Vagina (tissue), 2 donors: ENCODE data around the gene PIK3R3. TPM values are rescaled to one million over a fixed set of nuclear protein-coding genes. Genes with fewer than 3 reads are reported as not detected.

Source experiments
- DNase-seq, 2 donors: peaks; one replicate each; pipeline ENCODE4 v3.0.0-alpha.2; 2017; ENCODE audit errors: extremely low spot score in 2 of 2
- H3K27ac ChIP-seq: fragments of 200-600 bp; sonication (generic); one replicate; pipeline ENCODE4 v1.5.1; 2019
- H3K27me3 ChIP-seq: fragments of 200-600 bp; sonication (generic); one replicate; pipeline ENCODE4 v1.5.1; 2019
- H3K36me3 ChIP-seq, 2 donors: fragments of 200-600 bp; sonication (generic); one replicate each; pipeline ENCODE4 v1.5.1; 2017 to 2019
- H3K4me1 ChIP-seq: fragments of 200-600 bp; sonication (generic); one replicate; pipeline ENCODE4 v1.5.1; 2019
- H3K4me3 ChIP-seq, 2 donors: fragments of 200-600 bp; sonication (generic); 1 replicate in 1 of 2; 2 replicates in 1 of 2; pipeline ENCODE4 v1.5.1; 2016 to 2019
- H3K9me3 ChIP-seq: fragments of 200-600 bp; sonication (generic); one replicate; pipeline ENCODE4 v1.5.1; 2019
- POLR2A ChIP-seq, 2 donors: fragments of 450-650 bp; IDR thresholded peaks; one replicate each; pipeline ENCODE4 v1.6.1; 2017; ENCODE audit warnings: antibody characterized with exemption in 2 of 2, mild to moderate bottlenecking in 2 of 2, moderate library complexity in 2 of 2
- POLR2AphosphoS5 ChIP-seq, 2 donors: sonication (generic); formaldehyde crosslinking; IDR thresholded peaks; one replicate each; pipeline ENCODE4 v1.9.0; 2017; ENCODE audit warnings: antibody characterized with exemption in 2 of 2, mild to moderate bottlenecking in 2 of 2, low read depth in 1 of 2; ENCODE audit not compliant: insufficient read depth in 1 of 2
- intact Hi-C: fragments of 100-400 bp; cut with DNase I; formaldehyde crosslinking; loops from one replicate; pipeline ENCODE4 v1.15.1; 2023
- total RNA-seq: library from RNA; depleted of rRNA; stranded (reverse); fragments of >200 nt; gene quantifications from one replicate; pipeline ENCODE4 v1.2.3, GENCODE V29; 2016
- TF ChIP-seq, protein P1 (sequence below), 3 experiments: fragments of 450-650 bp in 2 of 3; fragments of 200-600 bp in 1 of 3; sonication (generic) in 1 of 3; IDR thresholded peaks; one replicate each; pipeline ENCODE4 v1.5.1; 2017 to 2019; ENCODE audit warnings: antibody characterized with exemption in 3 of 3, mild to moderate bottlenecking in 2 of 3, moderate library complexity in 2 of 3

Gene PIK3R3
- total RNA-seq, 1 donor from 2014 or later: 27.0 TPM

DNA sequence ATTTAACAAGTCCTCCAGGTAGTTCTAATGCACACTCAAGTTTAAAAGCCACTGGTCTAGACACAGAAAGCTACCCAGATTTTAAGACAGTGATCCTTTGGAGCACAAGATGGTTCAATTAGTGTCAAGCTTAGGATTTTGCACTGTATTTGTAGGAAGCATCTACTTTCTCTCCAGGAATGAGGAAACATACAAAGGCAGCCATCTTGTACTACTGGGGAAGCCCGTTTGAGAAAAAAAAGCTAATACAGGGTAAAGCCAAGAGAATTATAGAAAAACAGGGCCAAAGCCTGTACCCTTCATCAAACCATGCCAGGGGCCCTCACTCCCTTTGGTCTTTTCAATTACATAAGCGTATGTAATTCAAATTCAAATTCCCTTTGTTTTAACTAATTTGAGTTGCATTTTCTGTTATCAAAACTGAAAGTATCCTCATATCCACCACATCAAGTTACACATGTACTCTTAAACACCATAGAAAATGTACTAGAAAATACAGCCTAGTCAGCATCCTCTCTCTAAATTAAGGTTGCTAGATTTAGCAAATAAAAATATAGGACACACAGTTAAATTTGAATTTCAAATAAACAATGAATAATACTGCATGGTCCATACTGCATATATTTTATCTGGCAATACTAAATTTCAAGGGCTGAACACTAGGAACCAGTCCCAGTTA, 17.4 kb downstream of the PIK3R3 start:
- H3K4me3 ChIP-seq: no peak overlapping the region
- no peaks in the 10 kb centered on the region for H3K9me3 ChIP-seq
- H3K4me1 ChIP-seq: no peaks in the 10 kb centered on the region
- DNase-seq: no peak
- no peak overlapping the region for H3K27ac ChIP-seq
- H3K36me3 ChIP-seq: no peaks in the 10 kb centered on the region
- intact Hi-C loops: no loop called here
- TF ChIP-seq, protein P1, sequence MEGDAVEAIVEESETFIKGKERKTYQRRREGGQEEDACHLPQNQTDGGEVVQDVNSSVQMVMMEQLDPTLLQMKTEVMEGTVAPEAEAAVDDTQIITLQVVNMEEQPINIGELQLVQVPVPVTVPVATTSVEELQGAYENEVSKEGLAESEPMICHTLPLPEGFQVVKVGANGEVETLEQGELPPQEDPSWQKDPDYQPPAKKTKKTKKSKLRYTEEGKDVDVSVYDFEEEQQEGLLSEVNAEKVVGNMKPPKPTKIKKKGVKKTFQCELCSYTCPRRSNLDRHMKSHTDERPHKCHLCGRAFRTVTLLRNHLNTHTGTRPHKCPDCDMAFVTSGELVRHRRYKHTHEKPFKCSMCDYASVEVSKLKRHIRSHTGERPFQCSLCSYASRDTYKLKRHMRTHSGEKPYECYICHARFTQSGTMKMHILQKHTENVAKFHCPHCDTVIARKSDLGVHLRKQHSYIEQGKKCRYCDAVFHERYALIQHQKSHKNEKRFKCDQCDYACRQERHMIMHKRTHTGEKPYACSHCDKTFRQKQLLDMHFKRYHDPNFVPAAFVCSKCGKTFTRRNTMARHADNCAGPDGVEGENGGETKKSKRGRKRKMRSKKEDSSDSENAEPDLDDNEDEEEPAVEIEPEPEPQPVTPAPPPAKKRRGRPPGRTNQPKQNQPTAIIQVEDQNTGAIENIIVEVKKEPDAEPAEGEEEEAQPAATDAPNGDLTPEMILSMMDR (IDR thresholded peaks at IDR 0.05): no peak
- no peak for TF ChIP-seq POLR2A (IDR thresholded peaks at IDR 0.05)
- TF ChIP-seq POLR2AphosphoS5 (IDR thresholded peaks at IDR 0.05; ENCODE audit: insufficient read depth in 1 of 2, low read depth in 1 of 2): no peak
- H3K27me3 ChIP-seq: no peaks in the 10 kb centered on the region

DNA sequence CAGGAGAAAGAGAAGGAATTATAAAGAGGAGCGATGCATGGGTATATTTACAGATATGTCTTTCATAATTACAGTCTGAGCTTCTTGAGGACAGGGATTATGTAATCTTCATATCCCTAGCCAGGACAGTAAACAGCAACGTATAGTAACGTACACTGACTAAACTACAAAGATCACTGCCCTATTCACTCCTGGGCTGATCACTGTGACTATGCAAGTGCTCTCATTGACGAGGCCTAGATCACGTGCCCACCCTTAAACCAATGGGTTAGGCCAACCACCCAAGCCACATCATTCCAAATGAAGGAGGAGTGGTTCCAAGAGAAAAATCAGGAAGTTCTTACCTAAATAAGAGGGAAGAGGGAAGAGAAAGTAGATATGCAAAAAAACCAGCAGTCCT, 18.5 kb downstream of the PIK3R3 start:
- TF ChIP-seq, protein P1 (IDR thresholded peaks at IDR 0.05): no peak
- TF ChIP-seq POLR2AphosphoS5 (IDR thresholded peaks at IDR 0.05; ENCODE audit: insufficient read depth in 1 of 2, low read depth in 1 of 2): no peak
- Histone ChIP-seq H3K27me3 (no peaks in the 10 kb centered on the region), H3K27ac (no peak overlapping the region), H3K36me3 (no peaks in the 10 kb centered on the region), H3K4me3 (no peak overlapping the region), H3K9me3 (no peaks in the 10 kb centered on the region), H3K4me1 (no peaks in the 10 kb centered on the region)
- no peak for DNase-seq
- intact Hi-C loops: no loop called here

DNA sequence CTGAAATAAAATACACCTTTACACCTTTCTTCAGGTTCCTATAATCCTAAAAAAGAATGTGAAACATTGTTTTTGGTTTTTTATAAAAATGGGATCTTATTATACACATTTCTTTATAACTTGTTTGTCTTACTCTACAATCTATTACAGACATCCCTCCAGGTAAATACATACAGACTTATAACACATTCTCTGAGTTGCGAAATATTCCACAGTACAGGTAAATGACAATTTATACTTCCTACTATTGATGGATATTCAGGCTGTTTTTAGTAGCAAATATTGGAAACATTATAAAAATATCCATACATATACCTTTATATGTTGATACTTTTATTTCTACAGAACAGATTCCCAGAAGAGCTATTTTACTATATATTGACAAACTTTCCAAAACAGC, 20.3 kb downstream of the PIK3R3 start:
- Histone ChIP-seq H3K4me3 (no peak overlapping the region), H3K36me3 (no peaks in the 10 kb centered on the region), H3K27ac (no peak overlapping the region), H3K27me3 (no peaks in the 10 kb centered on the region), H3K9me3 (no peaks in the 10 kb centered on the region), H3K4me1 (no peaks in the 10 kb centered on the region)
- no peak for DNase-seq
- TF ChIP-seq POLR2AphosphoS5 (IDR thresholded peaks at IDR 0.05; ENCODE audit: insufficient read depth in 1 of 2, low read depth in 1 of 2) (no peak), POLR2A (IDR thresholded peaks at IDR 0.05) (no peak)
- TF ChIP-seq, protein P1 (IDR thresholded peaks at IDR 0.05): no peak
- intact Hi-C loops: no loop called here

DNA sequence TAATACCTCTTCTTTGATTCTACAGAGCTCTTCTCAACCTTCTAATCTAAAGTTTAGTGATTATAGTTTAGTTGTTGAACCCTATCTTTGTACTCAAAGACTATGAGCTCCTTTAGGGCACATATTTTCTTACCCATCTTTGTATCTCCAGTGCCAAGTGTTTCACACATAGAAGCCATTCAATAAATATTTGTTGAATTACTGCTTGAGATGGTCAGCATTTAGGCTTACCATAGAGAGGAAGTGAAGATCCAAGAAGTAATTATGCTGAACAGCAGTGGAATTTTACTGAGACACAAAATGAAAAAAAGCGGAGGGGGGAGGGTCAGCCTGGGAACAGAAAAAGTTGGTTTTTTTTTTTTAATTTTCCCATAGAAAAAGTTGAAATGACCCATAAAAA, 21.9 kb downstream of the PIK3R3 start:
- no peaks in the 10 kb centered on the region for H3K9me3 ChIP-seq
- intact Hi-C loops: no loop called here
- H3K4me3 ChIP-seq: no peak overlapping the region
- TF ChIP-seq POLR2A (IDR thresholded peaks at IDR 0.05) (no peak), POLR2AphosphoS5 (IDR thresholded peaks at IDR 0.05; ENCODE audit: insufficient read depth in 1 of 2, low read depth in 1 of 2) (no peak)
- TF ChIP-seq, protein P1 (IDR thresholded peaks at IDR 0.05): no peak
- H3K4me1 ChIP-seq: no peaks in the 10 kb centered on the region
- H3K27ac ChIP-seq: no peak overlapping the region
- DNase-seq: no peak
- no peaks in the 10 kb centered on the region for H3K36me3 ChIP-seq
- no peaks in the 10 kb centered on the region for H3K27me3 ChIP-seq

DNA sequence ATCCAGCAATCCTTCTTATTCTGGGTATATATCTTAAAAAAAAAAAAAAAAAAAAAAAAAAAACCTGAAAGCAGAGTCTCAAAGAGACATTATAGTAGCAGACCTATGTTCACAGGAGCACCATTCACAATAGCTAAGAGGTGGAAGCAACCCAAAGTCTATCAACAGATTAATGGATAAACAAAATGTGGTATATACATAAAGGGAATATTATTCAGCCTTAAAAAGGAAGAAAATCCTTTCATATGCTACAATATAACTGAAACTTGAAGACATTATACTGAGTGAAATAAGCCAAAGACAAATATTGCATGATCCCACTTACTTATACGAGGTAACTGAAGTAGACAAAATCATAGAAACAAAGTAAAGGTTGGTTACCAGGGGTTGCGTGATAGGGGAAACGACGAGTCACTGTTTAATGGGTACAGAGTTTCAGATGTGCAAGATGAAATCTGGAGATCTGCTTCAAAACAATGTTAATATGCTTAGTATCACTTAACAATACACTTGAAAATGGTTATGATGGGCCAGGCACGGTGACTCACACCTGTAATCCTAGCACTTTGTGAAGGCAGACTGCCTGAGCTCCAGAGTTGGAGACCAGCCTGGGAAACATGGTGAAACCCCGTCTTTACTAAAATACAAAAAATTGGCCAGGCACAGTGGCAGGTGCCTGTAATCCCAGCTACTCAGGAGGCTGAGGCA, 29.5 kb downstream of the PIK3R3 start:
- no peaks in the 10 kb centered on the region for H3K27me3 ChIP-seq
- no peaks in the 10 kb centered on the region for H3K9me3 ChIP-seq
- DNase-seq: no peak
- no peak overlapping the region for H3K27ac ChIP-seq
- no peaks in the 10 kb centered on the region for H3K4me1 ChIP-seq
- intact Hi-C loops: no loop called here
- TF ChIP-seq POLR2A (IDR thresholded peaks at IDR 0.05) (no peak), POLR2AphosphoS5 (IDR thresholded peaks at IDR 0.05; ENCODE audit: insufficient read depth in 1 of 2, low read depth in 1 of 2) (no peak)
- TF ChIP-seq, protein P1 (IDR thresholded peaks at IDR 0.05): no peak
- H3K4me3 ChIP-seq: no peak overlapping the region
- no peaks in the 10 kb centered on the region for H3K36me3 ChIP-seq
